A549 (cell line): ENCODE measurements around the gene DNAJC3. TPM values are rescaled to one million over a fixed set of nuclear protein-coding genes. Genes with fewer than 3 reads are reported as not detected.

Source experiments
- ATAC-seq, 2 experiments: fragments of 200-7000 bp in 1 of 2; fragments of >200 bp in 1 of 2; cut with Nextera tagmentation in 1 of 2; cut with Tn5 transposase in 1 of 2; 3 replicates each; pipeline versions ENCODE4 v1.8.0 to v1.9.1; 2018 to 2020; ENCODE audit warnings: mild to moderate bottlenecking in 1 of 2, moderate library complexity in 1 of 2
- CTCF ChIA-PET: fragments of 300-600 bp; sonication (Branson Sonifier 250); formaldehyde crosslinking; extraction: SDS; loops from one replicate; lab custom pipeline; 2021; ENCODE audit warnings: antibody characterized with exemption, inconsistent platforms; lab: Yijun Ruan, JAX
- POLR2A ChIA-PET: fragments of 350-600 bp; formaldehyde crosslinking; extraction: SDS; loops from one replicate; lab custom pipeline; 2021; ENCODE audit warnings: antibody characterized with exemption, inconsistent platforms; lab: Yijun Ruan, JAX
- DNase-seq, 2 experiments: peaks; one replicate each; pipeline versions ENCODE4 v3.0.0 to v3.0.0-alpha.2; 2011 to 2016; ENCODE audit warnings: low read depth in 1 of 2, low spot score in 1 of 2
- FAIRE-seq: peaks from 2 replicates; lab custom pipeline; 2011; peaks lifted over from hg19 to GRCh38; lab: Jason Lieb, UNC
- H3K27ac ChIP-seq, 2 experiments: fragments of >200 bp; sonication (Bioruptor Twin); formaldehyde crosslinking; 3 replicates each; pipeline ENCODE4 v1.5.1; 2016 to 2017
- H3K4me1 ChIP-seq: fragments of >200 bp; sonication (Bioruptor Twin); formaldehyde crosslinking; 3 replicates; pipeline ENCODE4 v1.6.1; 2016
- H3K4me2 ChIP-seq: fragments of >200 bp; sonication (Bioruptor Twin); formaldehyde crosslinking; 3 replicates; pipeline ENCODE4 v1.6.1; 2016
- H3K4me3 ChIP-seq: fragments of >200 bp; sonication (Bioruptor Twin); formaldehyde crosslinking; 3 replicates; pipeline ENCODE4 v1.5.1; 2016
- H3K9me3 ChIP-seq: fragments of >200 bp; sonication (Bioruptor Twin); formaldehyde crosslinking; 3 replicates; pipeline ENCODE4 v1.6.1; 2016
- BHLHE40 ChIP-seq: IDR thresholded peaks from 2 replicates; pipeline ENCODE4 v1.6.1; 2012; ENCODE audit warnings: low read depth, low read length, inconsistent platforms
- CBX2 ChIP-seq: fragments of 200-600 bp; sonication (generic); IDR thresholded peaks from 2 replicates; pipeline ENCODE4 v1.6.1; 2016; ENCODE audit warnings: low read depth, mild to moderate bottlenecking, borderline replicate concordance
- CBX8 ChIP-seq: fragments of 200-600 bp; sonication (generic); IDR thresholded peaks from 2 replicates; pipeline ENCODE4 v1.6.1; 2016
- CEBPB ChIP-seq, 2 experiments: fragments of >200 bp in 1 of 2; sonication (Bioruptor Twin) in 1 of 2; formaldehyde crosslinking in 1 of 2; IDR thresholded peaks; 2 replicates each; pipeline ENCODE4 v1.6.1; 2012 to 2016
- CTCF ChIP-seq: fragments of >200 bp; sonication (Bioruptor Twin); formaldehyde crosslinking; IDR thresholded peaks from 3 replicates; pipeline ENCODE4 v1.5.1; 2016
- FOSL2 ChIP-seq, 2 experiments: fragments of 450-650 bp in 1 of 2; fragments of >200 bp in 1 of 2; sonication (Bioruptor Twin) in 1 of 2; formaldehyde crosslinking; IDR thresholded peaks; 2 replicates each; pipeline versions ENCODE4 v1.5.0 to v1.6.1; 2016 to 2020; ENCODE audit warnings: mild to moderate bottlenecking in 1 of 2, moderate library complexity in 1 of 2
- HDAC2 ChIP-seq: fragments of 200-600 bp; sonication (generic); IDR thresholded peaks from 2 replicates; pipeline ENCODE4 v1.6.1; 2016
- HOXB13 ChIP-seq: fragments of 250-450 bp; sonication (Bioruptor Pico); IDR thresholded peaks from 2 replicates; pipeline ENCODE4 v1.5.0; 2020; ENCODE audit warnings: low read depth, mild to moderate bottlenecking, moderate library complexity
- HOXB5 ChIP-seq: fragments of 250-450 bp; sonication (Bioruptor Pico); IDR thresholded peaks from 2 replicates; pipeline ENCODE4 v1.5.0; 2020; ENCODE audit warnings: mild to moderate bottlenecking, moderate library complexity
- KDM5A ChIP-seq: fragments of 200-600 bp; sonication (generic); IDR thresholded peaks from 2 replicates; pipeline ENCODE4 v1.6.1; 2016; ENCODE audit warnings: antibody characterized with exemption, mild to moderate bottlenecking
- MAX ChIP-seq: IDR thresholded peaks from 2 replicates; pipeline ENCODE4 v1.6.1; 2012
- MAZ ChIP-seq: fragments of 150-350 bp; IDR thresholded peaks from 2 replicates; pipeline ENCODE4 v1.6.1; 2014; ENCODE audit warnings: antibody characterized with exemption, low read depth, low read length, borderline replicate concordance
- NPAS2 ChIP-seq: fragments of 250-450 bp; sonication (Bioruptor Pico); IDR thresholded peaks from 2 replicates; pipeline ENCODE4 v1.8.0; 2022; ENCODE audit warnings: mild to moderate bottlenecking, moderate library complexity, borderline replicate concordance
- NR3C1 ChIP-seq: fragments of >200 bp; sonication (Bioruptor Twin); formaldehyde crosslinking; IDR thresholded peaks from 3 replicates; pipeline ENCODE4 v1.6.1; 2017
- POLR2A ChIP-seq: IDR thresholded peaks from 2 replicates; pipeline ENCODE4 v1.6.1; 2012; ENCODE audit warnings: mild to moderate bottlenecking, low read length
- POLR2AphosphoS2 ChIP-seq: conservative IDR thresholded peaks from 2 replicates; pipeline ENCODE4 v1.6.1; 2012; ENCODE audit warnings: low read length, improper control_type of control experiment, inconsistent platforms
- RARB ChIP-seq: fragments of 250-450 bp; sonication (Bioruptor Pico); IDR thresholded peaks from 2 replicates; pipeline ENCODE4 v1.8.0; 2021; ENCODE audit warnings: mild to moderate bottlenecking, moderate library complexity
- REST ChIP-seq: fragments of 200-600 bp; sonication (generic); IDR thresholded peaks from 2 replicates; pipeline ENCODE4 v1.6.1; 2016; ENCODE audit warnings: antibody characterized with exemption, mild to moderate bottlenecking, moderate library complexity
- RFX5 ChIP-seq: fragments of 450-650 bp; IDR thresholded peaks from 2 replicates; pipeline ENCODE4 v1.7.1; 2014; ENCODE audit warnings: antibody characterized with exemption, mild to moderate bottlenecking, moderate library complexity
- USF2 ChIP-seq: fragments of 450-650 bp; IDR thresholded peaks from 2 replicates; pipeline ENCODE4 v1.6.1; 2014; ENCODE audit warnings: antibody characterized with exemption
- ZFP36 ChIP-seq: fragments of 450-650 bp; IDR thresholded peaks from 2 replicates; pipeline ENCODE4 v1.6.1; 2014; ENCODE audit warnings: borderline replicate concordance; ENCODE audit not compliant: partially characterized antibody
- whole genome bisulfite sequencing: methylation state at CpG from one replicate; pipeline ENCODE4 v1.1.6; 2017; ENCODE audit errors: missing lambda C conversion rate; 5-methylcytosine and 5-hydroxymethylcytosine counted together
- polyA plus RNA-seq, 4 experiments: library from polyadenylated mRNA; depleted of rRNA in 3 of 4; stranded (reverse); fragments of >200 nt; fragmentation: RNase III in 1 of 4; extraction: RNeasy Plus Mini Kit Qiagen cat#74134 plus additional on column Dnase treatment in 1 of 4; gene quantifications; 2 replicates in 3 of 4; 3 replicates in 1 of 4; pipeline ENCODE4 v1.2.3, GENCODE V29; 2011 to 2017

The DNAJC3 gene
- polyA plus RNA-seq, 2 of the 4 experiments (the other 2 are of a cell fraction), result 11.1 to 21.9 TPM

- TF ChIP-seq NR3C1, result no peak
- TF ChIP-seq NPAS2, result no peak
- TF ChIP-seq HOXB13, result no peak
- no peak for TF ChIP-seq FOSL2 (IDR thresholded peaks at IDR 0.05)
- no peak for TF ChIP-seq FOSL2 (CRISPR knock-in tag; IDR thresholded peaks at IDR 0.05)
- TF ChIP-seq CBX2, result no peak
- no peak for TF ChIP-seq MAZ
- no peak for TF ChIP-seq USF2
- TF ChIP-seq HOXB5, result no peak
- no peak for TF ChIP-seq MAX
- no peak for TF ChIP-seq POLR2AphosphoS2
- TF ChIP-seq CTCF, result no peak
- no peak for TF ChIP-seq CEBPB (IDR thresholded peaks at IDR 0.05)
- TF ChIP-seq REST, result no peak
- no peak for TF ChIP-seq KDM5A
- no peak for TF ChIP-seq ZFP36
- H3K27ac ChIP-seq, result no peak overlapping the region
- H3K4me3 ChIP-seq, result no peak overlapping the region
- no peaks in the 10 kb centered on the region for H3K9me3 ChIP-seq
- FAIRE-seq, result no peak
- H3K4me1 ChIP-seq, result peaks cover 7% of the 10 kb centered on the region; the same call in 1 of the 3 replicates
- CTCF ChIA-PET, result no interaction called here
- H3K4me2 ChIP-seq, result no peak overlapping the region
- DNase-seq, result no peak
- POLR2A ChIA-PET, result no interaction called here
- ATAC-seq, result no peak
These were observed 40.1 kb upstream of the DNAJC3 start for GRCh38 chr13:95636853-95637252.

GRCh38 chr13:95641291-95642027, 35.5 kb upstream of the DNAJC3 start:
- Histone ChIP-seq H3K4me3 (no peak overlapping the region), H3K4me1 (peaks cover 19% of the 10 kb centered on the region), H3K27ac (no peak overlapping the region), H3K4me2 (peak overlapping the region; percentile 13; the same call in 1 of the 3 replicates), H3K9me3 (no peaks in the 10 kb centered on the region)
- POLR2A ChIA-PET, result no interaction called here
- DNase-seq (peak in 1 of 2 experiments; percentile 1), ATAC-seq (no peak), FAIRE-seq (no peak)
- no peak for TF ChIP-seq RFX5
- no peak for TF ChIP-seq RARB
- TF ChIP-seq POLR2A, result no peak
- TF ChIP-seq CBX8, result no peak
- TF ChIP-seq HDAC2, result no peak
- no peak for TF ChIP-seq BHLHE40
- CTCF ChIA-PET, result interaction anchor here (0.9 to 1.1 kb wide), 2 partner anchors 18 to 193 kb away, joined by 3 read pairs; no protein-coding TSS in a partner anchor
- 93% methylated on average over 27 of the region's 58 CpGs for WGBS
